CMK (cell line): ENCODE measurements around the gene KCNJ4.

Experiments used
- DNase-seq: peaks from one replicate; pipeline ENCODE4 v3.0.0-alpha.2; 2010; ENCODE audit warnings: low read depth

The KCNJ4 gene

DNA sequence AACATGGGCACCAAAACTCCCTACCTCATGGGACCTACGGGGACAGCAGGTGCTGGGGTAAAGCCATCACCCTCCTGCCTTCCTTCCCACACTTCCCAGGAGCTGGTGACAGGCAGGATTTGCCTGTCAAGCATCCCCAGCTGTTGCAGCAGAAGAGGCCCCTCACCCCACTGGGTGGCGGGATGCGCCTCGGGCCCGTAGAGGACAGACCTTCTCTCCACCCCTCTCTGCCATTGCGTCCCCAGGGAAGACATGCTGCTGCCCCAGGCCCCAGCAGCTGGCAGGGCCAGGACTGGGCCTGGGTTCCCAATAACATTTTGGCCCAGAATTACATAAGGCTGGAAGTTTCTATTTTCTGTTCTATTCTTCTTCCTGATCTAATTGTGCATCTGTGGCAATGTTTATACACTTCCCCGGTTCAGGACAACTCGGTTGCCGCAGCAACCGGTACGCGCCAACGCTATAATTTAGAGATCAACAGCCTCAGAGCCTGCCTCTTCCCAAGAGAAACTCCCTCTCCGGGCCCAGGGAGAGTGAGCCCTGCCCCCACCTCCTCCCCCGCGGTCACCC is 25.4 kb downstream of the KCNJ4 start:
- no peak for DNase-seq

DNA sequence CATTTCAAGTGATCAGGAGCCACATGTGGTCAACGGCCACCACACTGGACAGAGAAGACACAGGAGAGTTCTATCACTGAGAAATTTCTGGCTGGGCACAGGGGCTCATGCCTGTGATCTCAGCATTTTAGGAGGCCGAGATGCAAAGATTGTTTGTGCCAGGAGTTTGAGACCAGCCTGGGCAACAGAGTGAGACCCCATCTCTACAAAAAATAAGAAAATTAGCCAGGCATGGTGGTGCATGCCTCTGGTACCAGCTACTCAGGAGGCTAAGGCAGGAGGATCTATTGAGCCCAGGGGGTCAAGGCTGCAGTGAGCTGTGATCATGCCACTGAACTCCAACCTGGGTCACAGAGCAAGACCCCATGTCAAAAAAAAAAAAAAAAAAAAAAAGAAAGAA is 26.3 kb downstream of the KCNJ4 start:
- DNase-seq = no peak

DNA sequence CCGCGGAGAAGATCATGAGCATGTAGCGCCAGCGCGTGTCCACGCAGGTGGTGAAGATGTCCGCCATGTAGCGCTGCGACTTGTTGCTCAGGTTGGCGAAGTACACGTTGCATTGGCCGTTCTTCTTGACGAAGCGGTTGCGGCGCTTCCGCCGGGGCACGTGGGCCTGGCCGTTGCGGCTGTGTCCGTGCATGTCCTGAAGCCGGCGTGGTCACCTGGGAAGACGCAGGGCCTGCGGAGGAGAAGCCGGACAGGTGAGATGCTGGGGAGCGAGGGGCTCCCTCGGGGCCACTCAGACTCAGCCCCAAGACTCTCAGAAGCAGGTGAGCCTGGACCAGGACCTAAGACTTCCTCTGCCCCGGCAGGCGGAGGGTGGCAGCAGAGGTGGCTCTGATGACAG is 27.1 kb downstream of the KCNJ4 start:
- no peak for DNase-seq

DNA sequence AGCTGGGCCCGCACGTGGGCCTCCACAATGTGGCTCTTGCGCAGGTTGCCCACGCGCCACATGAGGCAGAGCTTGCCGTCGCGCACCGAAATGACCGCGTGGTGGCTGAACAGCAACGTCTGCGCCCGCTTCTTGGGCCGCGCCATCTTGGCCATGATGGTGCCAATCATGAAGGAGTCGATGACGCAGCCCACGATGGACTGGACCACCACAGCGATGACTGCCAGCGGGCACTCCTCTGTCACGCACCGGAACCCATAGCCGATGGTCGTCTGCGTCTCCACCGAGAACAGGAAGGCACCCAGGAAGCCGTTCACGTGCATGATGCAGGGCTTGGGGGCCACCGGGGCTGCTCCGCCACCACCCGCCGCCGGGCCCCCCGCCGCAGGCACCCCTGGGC is 27.5 kb downstream of the KCNJ4 start:
- DNase-seq = no peak

DNA sequence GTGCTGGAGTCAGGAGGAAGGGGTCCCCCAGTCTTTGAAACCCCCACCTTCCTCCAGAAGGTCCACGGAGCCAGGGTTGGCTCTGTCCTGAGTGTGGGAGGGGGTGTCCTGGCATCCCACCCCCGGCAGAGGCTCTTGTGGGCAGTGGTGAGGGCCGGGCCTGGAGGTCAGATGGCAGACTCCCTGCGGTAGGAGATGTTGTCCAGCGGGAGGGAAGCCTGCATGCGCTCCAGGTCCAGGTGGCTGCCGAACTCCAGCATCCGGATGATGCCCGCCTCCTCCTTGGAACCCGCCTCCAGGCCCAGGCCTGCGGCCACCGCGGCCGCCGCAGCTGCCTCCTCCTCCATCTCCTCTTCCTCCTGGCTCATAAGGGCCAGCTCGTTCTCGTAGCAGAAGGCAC is 28.4 kb downstream of the KCNJ4 start:
- DNase-seq = no peak

DNA sequence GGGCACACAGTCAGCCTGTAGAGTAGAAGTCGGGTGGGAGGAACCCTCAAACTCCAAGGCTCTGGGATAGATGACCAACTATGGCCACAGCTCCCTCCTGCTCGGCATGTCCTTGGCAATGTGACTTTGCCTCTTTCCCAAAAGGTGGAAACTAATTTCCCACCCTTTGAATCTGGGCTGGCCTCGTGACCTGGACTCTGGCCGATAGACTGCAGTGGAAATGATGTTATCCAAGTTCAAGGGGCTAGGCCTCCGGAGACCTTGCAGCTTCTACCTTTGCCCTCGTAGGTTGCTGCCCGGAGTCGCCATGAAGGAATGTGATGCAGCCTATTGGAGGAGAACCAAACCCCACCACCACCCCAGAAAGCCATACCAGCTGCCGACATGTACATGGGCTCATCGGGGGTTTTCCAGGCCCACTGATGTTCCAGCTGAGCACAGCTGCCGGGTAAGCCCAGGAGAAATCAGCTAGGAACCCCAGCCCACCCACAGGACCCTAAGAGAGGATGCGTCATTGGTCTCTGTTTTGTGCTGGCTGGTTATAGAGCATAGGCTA is 30.4 kb downstream of the KCNJ4 start:
- DNase-seq = no peak

DNA sequence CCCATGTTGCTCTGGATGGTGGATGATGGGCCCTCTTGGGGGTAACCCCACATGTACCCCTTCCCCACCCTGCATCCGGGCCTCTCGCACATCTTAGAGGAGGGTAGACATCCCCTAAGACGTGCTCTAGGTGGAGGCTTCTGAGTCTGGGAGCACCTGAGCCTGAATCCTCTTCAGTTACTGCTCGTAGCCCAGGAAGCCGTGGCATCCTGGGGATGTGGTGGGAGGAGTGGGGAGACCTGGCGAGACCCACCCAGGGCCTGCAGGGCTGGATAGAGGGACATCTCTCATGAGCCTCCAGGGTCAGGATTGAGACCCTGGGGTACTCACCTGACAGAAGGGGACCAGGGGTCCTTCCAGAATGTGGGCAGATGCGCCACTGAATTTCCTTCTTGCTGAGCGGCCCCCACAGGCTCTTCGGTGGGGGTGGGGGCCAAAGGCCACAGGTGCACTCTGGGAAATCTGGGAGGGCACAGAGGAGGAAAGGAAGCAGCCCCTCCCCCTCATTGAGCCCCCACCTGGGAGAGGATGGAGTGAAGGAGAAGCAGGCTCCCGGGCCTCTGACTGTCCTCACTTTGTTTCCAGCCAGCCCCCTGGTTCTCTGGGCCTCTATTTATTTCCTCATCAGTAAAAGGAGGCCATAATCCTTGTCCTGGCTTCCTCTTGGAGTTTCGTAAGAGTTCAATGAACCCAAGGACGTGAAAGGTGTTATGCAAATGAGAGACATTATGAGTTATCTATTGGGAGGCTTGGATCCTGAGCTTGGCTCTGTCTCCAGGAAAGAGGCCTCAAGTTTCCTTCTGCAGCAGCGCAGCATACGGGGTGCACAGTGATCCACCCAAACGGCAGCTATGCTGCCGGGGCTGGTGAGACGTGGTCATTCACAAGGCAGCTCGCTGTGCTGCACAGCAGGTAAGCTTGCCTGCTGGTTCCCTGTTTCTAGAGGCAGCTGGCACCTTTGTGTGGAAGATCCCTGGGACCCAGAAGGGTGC is 31.2 kb downstream of the KCNJ4 start:
- no peak for DNase-seq

DNA sequence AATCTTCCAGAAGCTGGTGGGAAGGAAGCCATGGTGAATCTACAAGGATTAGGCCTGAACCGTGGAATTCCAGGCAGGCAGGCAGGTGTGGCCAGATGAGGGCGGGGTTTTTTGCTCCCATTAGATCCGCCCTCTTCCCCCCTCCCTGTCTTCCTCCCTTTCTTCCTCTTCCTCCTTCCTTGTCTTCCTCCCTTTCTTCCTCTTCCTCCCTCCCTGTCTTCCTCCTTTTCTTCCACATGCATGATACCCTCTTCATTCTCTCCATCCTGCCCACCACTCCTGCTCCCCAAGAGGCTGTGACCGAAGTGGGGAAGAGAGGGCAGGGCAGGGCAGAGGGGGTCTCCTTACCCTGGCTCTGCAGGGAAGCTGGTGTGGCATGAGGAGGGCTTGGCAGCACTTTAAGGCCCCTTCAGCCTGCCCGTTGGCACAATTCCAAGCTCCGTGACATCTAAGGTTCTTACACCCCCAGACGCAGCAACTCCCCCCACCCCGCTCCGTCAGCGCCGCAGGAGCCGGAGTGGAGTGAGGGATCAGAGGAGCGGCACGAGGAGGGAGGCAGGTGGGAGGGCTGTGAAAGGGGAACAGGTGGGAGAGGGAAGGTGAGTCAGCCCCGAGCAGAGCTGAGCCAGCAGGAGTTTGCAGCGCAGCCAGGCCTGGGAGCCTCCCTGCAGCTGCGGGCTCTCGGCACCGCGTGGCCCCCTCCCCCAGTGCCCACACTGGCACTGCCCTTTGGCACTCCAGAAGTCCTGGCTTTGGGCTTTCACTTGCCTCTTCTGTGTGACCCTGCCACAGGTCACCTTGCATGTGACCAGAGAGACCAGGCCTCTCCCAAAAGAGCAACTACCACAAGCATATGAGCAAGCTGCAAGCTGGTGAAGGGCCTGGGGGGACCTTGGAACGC is 32.1 kb downstream of the KCNJ4 start:
- DNase-seq = no peak

DNA sequence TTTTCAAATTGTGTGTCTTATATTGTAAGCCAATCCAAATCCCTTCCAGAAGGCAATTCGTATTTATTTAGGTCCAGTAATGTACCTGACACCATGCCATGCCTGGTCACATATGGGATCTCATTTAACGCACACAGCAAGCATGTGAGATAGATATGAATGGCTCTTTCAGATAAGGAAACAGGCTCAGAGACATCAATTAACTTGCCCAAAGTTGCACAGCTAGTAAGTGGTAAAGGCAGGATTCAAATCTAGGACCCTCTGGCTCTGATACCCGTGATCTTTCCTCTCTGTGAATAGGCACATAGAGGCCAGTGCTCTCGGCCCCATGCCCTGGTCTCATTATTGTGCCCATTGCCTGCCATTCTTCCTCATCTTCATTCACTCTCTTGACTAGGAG is 34.3 kb downstream of the KCNJ4 start:
- DNase-seq = no peak

DNA sequence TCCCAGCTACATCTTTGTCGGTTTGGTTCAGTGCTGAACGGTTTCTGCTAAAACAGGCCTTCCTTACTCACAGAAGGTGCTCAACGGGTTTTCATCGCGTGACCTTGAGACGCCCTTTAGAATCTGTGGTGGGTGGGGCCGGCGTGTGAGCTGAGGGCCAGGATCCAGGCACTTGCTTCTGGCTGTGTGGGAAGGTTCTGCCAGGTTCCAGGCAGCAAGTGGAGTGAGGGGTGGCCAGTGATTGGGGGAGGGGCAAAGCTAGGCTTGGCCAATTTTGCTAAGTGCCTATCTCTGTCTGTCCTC is 35.2 kb downstream of the KCNJ4 start:
- no peak for DNase-seq

DNA sequence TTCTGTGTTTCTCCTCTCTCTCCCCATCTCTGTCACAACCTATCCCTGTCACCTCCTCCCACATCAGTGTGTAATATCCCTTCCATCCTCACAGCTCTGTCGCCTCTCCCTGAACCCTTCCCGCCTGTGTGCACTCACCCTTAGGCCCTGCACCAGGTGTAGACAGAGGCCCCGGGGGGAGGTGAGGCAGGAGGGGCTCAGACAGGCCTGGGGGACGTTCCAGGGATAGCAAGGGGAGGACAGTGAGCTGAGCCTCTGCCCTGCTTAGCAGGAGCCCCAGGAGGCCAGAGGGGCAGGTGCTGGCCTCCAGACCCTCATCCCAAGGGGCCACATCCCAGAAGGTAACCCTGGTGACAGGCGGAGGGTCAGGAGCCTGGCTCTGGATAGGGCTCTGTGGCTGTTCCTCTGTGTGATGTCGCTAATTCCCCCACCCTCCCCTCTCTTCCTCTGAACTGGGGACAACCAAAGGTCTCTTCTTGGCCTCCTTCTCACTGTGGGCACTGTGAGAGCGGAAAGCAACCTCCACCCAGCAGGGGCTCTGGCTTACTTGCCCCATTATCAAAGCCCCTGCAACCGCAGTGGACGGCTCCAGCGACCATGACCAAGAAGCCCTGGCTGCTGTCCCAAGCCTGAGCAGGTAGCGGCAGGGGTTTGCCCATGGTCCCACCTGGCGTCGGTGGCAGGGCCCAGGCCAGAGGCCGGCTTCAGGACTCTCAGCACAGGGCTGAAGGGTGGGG is 35.7 kb downstream of the KCNJ4 start:
- no peak for DNase-seq

DNA sequence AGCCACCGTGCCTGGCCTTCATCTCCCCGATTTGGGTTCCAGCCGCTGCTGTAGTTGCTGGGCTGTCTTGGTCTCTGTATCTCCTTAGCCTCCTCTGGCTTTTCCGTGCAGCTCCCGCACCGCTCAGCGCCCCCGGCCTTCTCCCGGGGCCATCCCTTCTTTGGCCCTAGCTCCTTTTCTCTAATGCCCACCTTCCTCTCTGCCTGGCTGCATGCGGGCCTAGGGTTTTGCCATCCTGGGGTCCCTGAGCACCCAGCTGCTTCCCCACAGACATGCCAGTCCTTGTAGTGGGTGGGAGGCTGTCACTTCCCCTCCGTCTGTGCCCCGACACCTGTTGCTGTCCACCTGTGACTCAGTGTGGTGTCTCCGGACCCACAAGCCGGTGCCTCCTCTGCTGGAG is 36.4 kb downstream of the KCNJ4 start:
- no peak for DNase-seq

DNA sequence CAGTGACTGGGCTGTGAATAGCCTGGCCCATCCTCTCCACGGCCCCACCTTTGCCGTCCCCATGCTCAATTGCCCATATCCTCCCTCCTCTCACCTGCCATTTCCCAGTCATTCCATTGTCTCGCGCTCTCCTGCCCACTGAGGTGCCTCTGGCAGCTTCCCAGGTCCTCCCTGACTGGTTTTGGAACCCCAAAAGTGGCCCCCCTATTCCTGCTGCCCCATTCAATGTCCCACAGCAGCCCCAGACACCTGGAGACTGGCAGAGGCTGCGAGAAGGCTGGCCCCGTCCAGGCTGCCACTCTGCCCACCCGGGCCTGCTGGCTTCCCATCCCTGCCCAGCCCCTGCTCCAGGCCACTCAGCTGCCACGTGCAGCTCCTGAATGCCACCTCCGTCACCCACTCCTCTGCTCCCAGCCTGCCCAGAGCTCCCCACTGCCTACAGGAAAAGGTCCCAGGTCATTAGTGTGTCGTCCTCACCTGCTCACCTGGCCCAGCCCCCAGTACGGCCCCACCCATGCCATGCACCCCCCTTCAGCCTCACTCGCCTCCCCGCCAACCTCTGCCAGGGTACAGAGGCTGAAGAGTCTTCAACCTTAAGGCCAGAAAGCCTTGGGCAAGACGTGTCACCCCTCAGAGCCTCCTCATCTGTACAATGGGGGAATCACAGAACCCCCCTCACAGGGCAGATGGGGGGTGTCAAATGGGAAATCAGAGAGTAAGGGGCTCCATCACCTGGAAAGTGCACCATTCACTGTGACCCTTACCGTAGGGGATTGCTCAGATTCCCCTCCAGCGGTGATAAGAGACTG is 37.5 kb downstream of the KCNJ4 start:
- DNase-seq = no peak

DNA sequence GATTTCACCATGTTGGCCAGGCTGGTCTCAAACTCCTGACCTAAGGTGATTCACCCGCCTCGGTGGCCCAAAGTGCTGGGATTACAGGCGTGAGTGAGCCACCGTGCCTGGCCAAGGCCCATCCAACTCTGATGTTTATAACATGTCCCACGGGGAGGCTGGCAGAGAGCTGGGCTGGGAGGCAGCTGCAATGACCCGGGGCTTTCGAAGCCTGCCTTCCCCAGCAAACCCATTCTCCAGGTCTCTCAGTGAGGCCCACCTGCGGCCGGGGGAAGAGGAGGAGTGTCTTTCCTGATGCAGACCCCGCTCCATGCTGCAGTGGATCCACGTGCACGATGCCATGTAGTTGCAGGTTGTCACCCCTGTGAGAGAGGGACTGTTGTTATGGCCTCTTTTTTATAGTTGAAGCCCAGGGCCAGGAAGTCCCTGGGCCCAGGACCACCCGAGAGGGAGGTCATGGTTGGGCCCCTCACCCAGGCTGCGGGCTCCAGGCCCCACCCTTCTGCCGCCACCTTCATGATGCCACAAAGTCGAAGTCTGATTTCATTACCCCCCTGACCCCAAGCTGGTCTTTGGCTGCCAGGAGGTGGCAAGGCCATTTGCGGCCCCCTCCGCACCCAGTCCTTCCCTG is 38.3 kb downstream of the KCNJ4 start:
- no peak for DNase-seq

DNA sequence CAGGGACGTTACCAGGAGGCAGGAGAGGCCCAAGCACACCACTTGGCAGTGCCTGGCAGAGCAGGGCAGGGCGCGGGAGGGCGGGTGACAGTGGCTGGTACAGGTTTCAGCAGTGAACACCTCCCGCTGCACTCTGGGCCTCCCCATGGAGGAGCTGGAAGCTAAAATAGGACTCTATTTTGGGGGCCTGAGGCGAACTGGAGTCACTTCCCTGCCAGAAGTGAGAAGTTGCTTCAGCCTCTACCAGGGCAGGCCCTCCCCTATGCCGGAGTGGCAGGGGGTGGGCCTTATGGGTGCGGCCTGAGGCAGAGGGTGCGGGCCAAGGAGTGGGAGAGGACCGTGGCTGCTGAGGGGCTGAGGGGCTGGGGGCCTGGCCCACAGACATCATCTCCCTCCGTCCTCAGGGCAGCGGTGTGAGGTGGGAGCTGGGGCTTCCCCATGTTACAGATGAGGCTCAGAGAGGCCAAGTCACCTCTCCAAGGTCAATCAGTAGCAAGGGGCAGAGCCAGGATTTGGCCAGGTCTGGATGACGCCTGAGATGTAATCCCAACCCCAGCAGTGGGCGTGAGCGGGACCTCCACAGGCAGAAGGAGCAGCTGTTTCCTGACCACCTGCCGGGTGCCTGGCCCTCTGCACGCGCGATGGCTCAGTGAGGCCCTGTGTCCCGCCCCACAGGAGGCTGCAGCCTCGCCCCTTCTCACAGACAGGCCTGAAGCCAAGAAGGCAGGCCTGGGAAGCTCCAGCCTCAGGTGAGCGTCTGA is 39.3 kb downstream of the KCNJ4 start:
- no peak for DNase-seq

DNA sequence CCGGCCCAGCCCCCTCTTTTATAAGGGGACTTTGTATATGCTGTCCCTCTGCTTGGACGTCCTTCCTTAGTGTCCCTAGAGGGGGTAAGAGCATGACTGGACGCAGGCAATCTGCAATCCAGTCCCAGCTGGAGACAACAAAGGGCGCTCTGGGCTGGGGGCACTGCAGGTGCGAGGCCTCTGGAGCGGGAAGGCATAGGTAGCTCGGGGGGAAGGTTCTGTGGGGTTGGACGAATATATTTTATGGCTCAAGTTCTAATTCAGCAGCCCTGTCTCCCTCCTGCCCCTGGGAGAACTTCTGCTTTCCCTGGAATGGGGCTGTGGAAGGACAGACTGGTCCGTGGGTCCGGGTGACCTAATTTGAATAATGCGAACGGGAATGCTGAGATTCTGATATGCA is 40.0 kb downstream of the KCNJ4 start:
- DNase-seq = no peak

DNA sequence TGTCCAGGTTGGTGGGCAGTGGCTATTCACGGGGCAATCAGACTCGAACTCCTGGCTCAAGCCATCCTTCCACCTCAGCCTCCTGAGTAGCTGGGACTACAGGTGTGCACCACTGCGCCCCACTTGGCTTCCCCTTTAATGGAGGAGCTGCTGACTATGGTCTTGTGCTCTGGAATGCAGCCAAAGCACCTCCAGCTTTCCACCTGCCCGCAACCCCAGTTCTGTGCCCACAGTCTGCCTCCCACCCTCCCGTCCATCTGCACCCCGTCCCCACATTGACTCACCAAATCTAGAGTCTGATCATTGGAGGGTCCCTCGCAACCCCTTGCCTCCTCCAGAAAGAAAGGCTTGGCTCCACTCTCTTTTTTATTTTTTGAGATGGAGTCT is 41.0 kb downstream of the KCNJ4 start:
- no peak for DNase-seq

DNA sequence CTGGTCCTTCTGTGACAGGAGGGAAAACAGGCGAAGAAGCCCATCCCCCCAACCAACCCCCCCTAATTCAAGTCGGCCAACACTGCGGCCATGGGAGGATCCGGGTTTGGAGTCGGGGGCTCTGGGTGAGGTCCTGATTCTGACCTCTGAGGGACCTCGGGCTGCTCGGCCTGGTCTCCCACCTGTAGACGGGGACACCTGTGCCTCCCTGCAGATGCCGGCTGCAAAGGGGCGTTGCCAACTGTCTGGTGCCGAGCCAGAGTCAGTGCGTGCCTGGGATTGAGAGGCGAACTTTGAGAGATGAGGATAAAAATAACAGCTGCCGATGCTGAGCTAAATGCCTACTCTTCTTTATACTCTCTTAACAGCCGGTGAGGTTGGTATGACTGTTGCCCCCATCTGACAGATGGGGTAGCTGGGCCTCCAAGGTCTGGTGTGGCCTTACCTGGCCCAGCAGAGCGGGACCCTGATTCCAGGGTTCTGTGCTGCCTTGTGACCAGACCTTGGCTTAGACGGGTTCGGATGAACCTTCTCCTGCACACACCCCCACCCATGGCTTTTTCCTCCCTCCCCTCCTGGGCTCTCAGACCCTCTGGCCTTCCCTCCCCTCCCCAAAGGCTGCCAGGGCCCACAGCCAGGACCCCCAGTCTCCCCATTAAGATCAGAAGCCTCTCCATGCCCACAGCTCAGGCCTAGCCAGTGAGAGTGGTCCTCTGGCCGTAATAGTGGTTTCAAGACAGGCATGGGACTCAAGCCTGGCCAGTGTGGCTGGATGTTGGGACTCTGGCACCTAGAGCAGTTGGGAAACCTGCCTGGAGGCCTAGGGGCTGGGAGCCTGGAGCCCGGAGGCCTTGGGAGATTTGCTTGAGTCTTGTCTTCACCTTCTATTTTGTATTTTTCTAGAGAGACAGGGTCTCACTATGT is 41.7 kb downstream of the KCNJ4 start:
- no peak for DNase-seq
